IMR-90 (cell line): ENCODE data around the gene WDR91. TPM values are rescaled to one million over a fixed set of nuclear protein-coding genes. Genes with fewer than 3 reads are reported as not detected.

Source experiments
- microRNA-seq, 2 experiments: library from miRNA; stranded (forward) in 1 of 2; unstranded in 1 of 2; fragments of 10-50 nt in 1 of 2; fragments of <30 nt in 1 of 2; gene quantifications in 1 of 2; microRNA quantifications in 1 of 2; one replicate each; pipeline versions ENCODE3 to v1.1.0; 2013 to 2020; ENCODE audit not compliant: insufficient read depth in 1 of 2, insufficient read length in 1 of 2, unreplicated experiment in 1 of 2
- polyA plus RNA-seq, 3 experiments: library from polyadenylated mRNA; depleted of rRNA; stranded (reverse); fragments of >200 nt; gene quantifications; 2 replicates each; pipeline ENCODE4 v1.2.3, GENCODE V29; 2012; ENCODE audit warnings: low replicate concordance in 1 of 3
- small RNA-seq, 5 experiments: library from RNA; depleted of rRNA; stranded (forward); fragments of <200 nt; gene quantifications; one replicate each; pipeline ENCODE3, GENCODE V24; 2012
- total RNA-seq: library from RNA; depleted of rRNA; stranded (reverse); fragments of >200 nt; gene quantifications from 2 replicates; pipeline ENCODE4 v1.2.3, GENCODE V29; 2012; rRNA removed

The WDR91 gene
- total and polyA plus RNA-seq, 2 of the 4 experiments (the other 2 are of a cell fraction) = 5.2 to 10.3 TPM

Small RNA genes lying within 50 kb of the gene (microRNA-seq; reads per million reads assigned to microRNA genes)
- 0 to 1.1 reads per million in 2 experiments for gene MIR6509

Small RNA genes lying within 50 kb of the gene (small RNA-seq; reads per million reads assigned to genes)
- 0 to 2.0 (median 0.57) reads per million in 5 experiments for gene MIR6509

Other genes starting within 250 kb of the WDR91 start
- 0.18 and 0.28 TPM in 2 replicates for gene AGBL3, start 225.0 kb downstream of the WDR91 start, total RNA-seq
- 0.16 and 0.65 TPM in 2 replicates for gene AGBL3, start 225.0 kb downstream of the WDR91 start, polyA plus RNA-seq (2012; rRNA removed)
- 0.28 and 0.72 TPM in 2 replicates for gene TMEM140, start 63.5 kb downstream of the WDR91 start, total RNA-seq
- gene TMEM140, start 63.5 kb downstream of the WDR91 start, polyA plus RNA-seq (2012; rRNA removed) = 0.23 and 0.24 TPM in 2 replicates
- gene CYREN, start 40.8 kb downstream of the WDR91 start, total RNA-seq = 26.5 and 33.1 TPM in 2 replicates
- gene CYREN, start 40.8 kb downstream of the WDR91 start, polyA plus RNA-seq (2012; rRNA removed) = 24.2 and 29.2 TPM in 2 replicates
- not detected in 2 replicates for gene STRA8, start 22.3 kb upstream of the WDR91 start, total RNA-seq
- not detected in 2 replicates for gene STRA8, start 22.3 kb upstream of the WDR91 start, polyA plus RNA-seq (2012; rRNA removed)